ENCODE results near the gene TMEM54.

Gene TMEM54

DNA sequence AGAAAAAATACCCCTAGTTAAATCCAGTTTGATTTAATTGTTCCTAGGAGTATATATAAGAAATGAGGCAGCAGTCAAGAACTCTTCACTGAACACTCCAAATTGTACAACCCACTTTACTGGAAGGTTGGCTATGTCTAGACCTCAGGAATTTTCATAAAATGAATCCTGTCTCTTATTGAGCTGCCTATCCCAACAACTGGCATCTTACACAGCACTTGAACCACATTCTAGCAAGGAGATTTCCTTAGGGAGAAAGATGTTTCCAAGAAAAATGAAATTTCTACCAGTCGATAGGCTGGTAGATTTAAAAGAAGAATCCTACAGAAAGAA, 47.2 kb upstream of the TMEM54 start:
- no peak overlapping the region for H3K9ac ChIP-seq (ENCODE audit: low read length)
- H3K79me2 ChIP-seq (ENCODE audit: insufficient read depth, low read length): peaks cover 7% of the 10 kb centered on the region; the same call in 1 of the 2 replicates
- H3K27me3 ChIP-seq (ENCODE audit: low read length): no peaks in the 10 kb centered on the region
- no peaks in the 10 kb centered on the region for H4K20me1 ChIP-seq (ENCODE audit: low read depth, low read length)
- H3K36me3 ChIP-seq (ENCODE audit: low read length): no peaks in the 10 kb centered on the region; the same call in 1 of the 2 replicates
- TF ChIP-seq CTCF (IDR thresholded peaks at IDR 0.05; ENCODE audit: insufficient read depth, low read length, poor library complexity, severe bottlenecking): no peak
- TF ChIP-seq EZH2phosphoT487 (conservative IDR thresholded peaks at IDR 0.05; ENCODE audit: low read length): no peak
- H3K9me2 ChIP-seq (replicated peaks; ENCODE audit: insufficient read depth, low read length): no peaks in the 10 kb centered on the region
- no peak overlapping the region for H2AFZ ChIP-seq (ENCODE audit: low read depth, low read length, severe bottlenecking)
- H3K4me2 ChIP-seq (ENCODE audit: low read depth, low read length, poor library complexity, severe bottlenecking): no peak overlapping the region
- H3K27ac ChIP-seq (ENCODE audit: low read depth, low read length): no peak overlapping the region
- H3K4me3 ChIP-seq (ENCODE audit: insufficient read depth, low read length, poor library complexity, severe bottlenecking): no peak overlapping the region
- peaks cover 7% of the 10 kb centered on the region; the same call in 1 of the 2 replicates for H3F3A ChIP-seq (ENCODE audit: insufficient read depth)
- no peaks in the 10 kb centered on the region for H3K9me3 ChIP-seq (ENCODE audit: insufficient read depth, low read length)

DNA sequence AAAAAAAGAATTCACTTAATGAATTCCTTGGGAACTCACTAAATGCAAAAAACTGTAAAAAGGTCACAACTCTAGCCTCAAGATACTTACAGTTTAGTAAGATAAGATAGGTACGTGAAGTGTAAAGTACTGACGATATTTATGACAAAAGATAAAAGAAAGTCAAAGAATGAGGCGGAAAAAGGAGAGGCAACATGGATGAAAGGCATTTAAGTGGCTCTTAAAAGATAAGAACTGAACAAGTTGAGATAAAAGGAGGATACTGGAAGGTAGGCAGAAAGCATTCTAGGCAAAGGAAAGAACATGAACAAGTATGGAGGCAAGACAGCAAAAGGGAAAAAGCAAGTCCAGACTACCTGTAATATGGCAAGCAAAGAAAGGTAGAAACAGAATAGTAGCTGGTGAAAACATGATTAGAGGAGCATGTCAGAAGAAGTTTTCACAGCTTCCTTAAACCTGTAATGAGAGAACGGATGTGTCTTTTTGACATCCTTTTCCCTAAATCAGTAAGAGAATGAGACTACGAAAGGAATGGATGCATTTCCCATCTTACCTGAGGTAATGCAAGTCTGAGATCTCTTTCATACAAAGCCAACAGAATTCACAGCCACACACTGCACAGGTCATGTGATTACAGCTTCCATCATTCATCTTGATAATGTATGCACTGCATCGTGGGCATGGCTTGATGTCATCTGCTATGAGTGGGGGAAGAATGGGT, 46.6 kb upstream of the TMEM54 start:
- H3K9ac ChIP-seq (ENCODE audit: low read length): no peak overlapping the region
- no peaks in the 10 kb centered on the region for H4K20me1 ChIP-seq (ENCODE audit: low read depth, low read length)
- peaks cover 7% of the 10 kb centered on the region; the same call in 1 of the 2 replicates for H3F3A ChIP-seq (ENCODE audit: insufficient read depth)
- no peak for TF ChIP-seq EZH2phosphoT487 (conservative IDR thresholded peaks at IDR 0.05; ENCODE audit: low read length)
- TF ChIP-seq CTCF (IDR thresholded peaks at IDR 0.05; ENCODE audit: insufficient read depth, low read length, poor library complexity, severe bottlenecking): no peak
- no peaks in the 10 kb centered on the region for H3K9me3 ChIP-seq (ENCODE audit: insufficient read depth, low read length)
- no peak overlapping the region for H3K27ac ChIP-seq (ENCODE audit: low read depth, low read length)
- H3K27me3 ChIP-seq (ENCODE audit: low read length): no peaks in the 10 kb centered on the region
- H3K4me2 ChIP-seq (ENCODE audit: low read depth, low read length, poor library complexity, severe bottlenecking): no peak overlapping the region
- peaks cover 7% of the 10 kb centered on the region; the same call in 1 of the 2 replicates for H3K79me2 ChIP-seq (ENCODE audit: insufficient read depth, low read length)
- no peaks in the 10 kb centered on the region; the same call in 1 of the 2 replicates for H3K36me3 ChIP-seq (ENCODE audit: low read length)
- no peak overlapping the region for H3K4me3 ChIP-seq (ENCODE audit: insufficient read depth, low read length, poor library complexity, severe bottlenecking)
- no peaks in the 10 kb centered on the region for H3K9me2 ChIP-seq (replicated peaks; ENCODE audit: insufficient read depth, low read length)
- H2AFZ ChIP-seq (ENCODE audit: low read depth, low read length, severe bottlenecking): no peak overlapping the region

- no peak overlapping the region for H2AFZ ChIP-seq (ENCODE audit: low read depth, low read length, severe bottlenecking)
- H3F3A ChIP-seq (ENCODE audit: insufficient read depth): peaks cover 7% of the 10 kb centered on the region; the same call in 1 of the 2 replicates
- no peak for TF ChIP-seq CTCF (IDR thresholded peaks at IDR 0.05; ENCODE audit: insufficient read depth, low read length, poor library complexity, severe bottlenecking)
- no peak for TF ChIP-seq EZH2phosphoT487 (conservative IDR thresholded peaks at IDR 0.05; ENCODE audit: low read length)
- no peaks in the 10 kb centered on the region for H3K9me2 ChIP-seq (replicated peaks; ENCODE audit: insufficient read depth, low read length)
- no peaks in the 10 kb centered on the region; the same call in 1 of the 2 replicates for H3K36me3 ChIP-seq (ENCODE audit: low read length)
- H3K27ac ChIP-seq (ENCODE audit: low read depth, low read length): no peak overlapping the region
- H4K20me1 ChIP-seq (ENCODE audit: low read depth, low read length): no peaks in the 10 kb centered on the region
- H3K4me2 ChIP-seq (ENCODE audit: low read depth, low read length, poor library complexity, severe bottlenecking): no peak overlapping the region
- no peak overlapping the region for H3K4me3 ChIP-seq (ENCODE audit: insufficient read depth, low read length, poor library complexity, severe bottlenecking)
- no peak overlapping the region for H3K9ac ChIP-seq (ENCODE audit: low read length)
- H3K79me2 ChIP-seq (ENCODE audit: insufficient read depth, low read length): peaks cover 7% of the 10 kb centered on the region; the same call in 1 of the 2 replicates
- H3K27me3 ChIP-seq (ENCODE audit: low read length): no peaks in the 10 kb centered on the region
- H3K9me3 ChIP-seq (ENCODE audit: insufficient read depth, low read length): no peaks in the 10 kb centered on the region
Observed at GRCh38 chr1:32946413-32946812, 45.2 kb upstream of the TMEM54 start.
